WTC11 (cell line): ENCODE results near the gene CPB1. TPM values are rescaled to one million over a fixed set of nuclear protein-coding genes. Genes with fewer than 3 reads are reported as not detected.

Experiments used
- ATAC-seq: fragments of 200-7000 bp; cut with Tn5 transposase; 2 replicates; pipeline ENCODE4 v1.10.0; 2021; ENCODE audit warnings: mild to moderate bottlenecking, moderate library complexity
- CTCF ChIA-PET: fragments of 300-600 bp; sonication (Branson Sonifier 250); formaldehyde crosslinking; loops from one replicate; lab custom pipeline; 2021; ENCODE audit warnings: antibody characterized with exemption; lab: Charles Lee
- POLR2A ChIA-PET: fragments of 350-600 bp; sonication (Branson Sonifier 250); formaldehyde crosslinking; loops from one replicate; lab custom pipeline; 2021; ENCODE audit warnings: antibody characterized with exemption; lab: Charles Lee
- DNase-seq: peaks from one replicate; pipeline ENCODE4 v3.0.0; 2021; ENCODE audit warnings: low spot score
- H3K27ac Mint-ChIP-seq: 2 replicates; pipeline ENCODE4 v1.8.0; 2021; ENCODE audit warnings: mixed read lengths
- H3K27me3 Mint-ChIP-seq: 2 replicates; pipeline ENCODE4 v1.8.0; 2021; ENCODE audit warnings: low read depth, mild to moderate bottlenecking, moderate library complexity, mixed read lengths
- H3K36me3 Mint-ChIP-seq: 2 replicates; pipeline ENCODE4 v1.8.0; 2021; ENCODE audit warnings: mixed read lengths
- H3K4me1 Mint-ChIP-seq: 2 replicates; pipeline ENCODE4 v1.8.0; 2022; ENCODE audit warnings: mixed read lengths
- H3K4me3 Mint-ChIP-seq: 2 replicates; pipeline ENCODE4 v1.8.0; 2021; ENCODE audit warnings: mild to moderate bottlenecking, moderate library complexity, mixed read lengths
- H3K9me3 Mint-ChIP-seq: 2 replicates; pipeline ENCODE4 v1.8.0; 2021; ENCODE audit warnings: mixed read lengths
- CREM ChIP-seq: sonication (generic); formaldehyde crosslinking; IDR thresholded peaks from 2 replicates; pipeline ENCODE4 v1.8.1; 2022; ENCODE audit warnings: mild to moderate bottlenecking, missing genetic modification reagents, moderate library complexity
- CTCF ChIP-seq: fragments of 200-600 bp; IDR thresholded peaks from 2 replicates; pipeline ENCODE4 v1.8.0; 2022; ENCODE audit warnings: antibody characterized with exemption
- E2F1 ChIP-seq: sonication (generic); formaldehyde crosslinking; IDR thresholded peaks from 2 replicates; pipeline ENCODE4 v1.8.0; 2022; ENCODE audit warnings: mild to moderate bottlenecking, missing genetic modification reagents
- FOXP1 ChIP-seq: sonication (generic); formaldehyde crosslinking; IDR thresholded peaks from 2 replicates; pipeline ENCODE4 v1.8.0; 2022; ENCODE audit warnings: missing genetic modification reagents, mild to moderate bottlenecking, moderate library complexity, borderline replicate concordance
- HMGXB4 ChIP-seq: sonication (generic); formaldehyde crosslinking; IDR thresholded peaks from 2 replicates; pipeline ENCODE4 v1.8.1; 2023; ENCODE audit warnings: mild to moderate bottlenecking, moderate library complexity, missing genetic modification reagents
- JUN ChIP-seq: sonication (generic); formaldehyde crosslinking; IDR thresholded peaks from 2 replicates; pipeline ENCODE4 v1.8.0; 2023; ENCODE audit warnings: mild to moderate bottlenecking, missing genetic modification reagents
- KAT7 ChIP-seq: sonication (generic); formaldehyde crosslinking; IDR thresholded peaks from 2 replicates; pipeline ENCODE4 v1.8.1; 2023; ENCODE audit warnings: missing genetic modification reagents, mild to moderate bottlenecking, borderline replicate concordance
- NFYB ChIP-seq: sonication (generic); formaldehyde crosslinking; conservative IDR thresholded peaks from 2 replicates; pipeline ENCODE4 v1.8.0; 2022; ENCODE audit warnings: low read depth, missing genetic modification reagents
- NR1H2 ChIP-seq: sonication (generic); formaldehyde crosslinking; IDR thresholded peaks from 2 replicates; pipeline ENCODE4 v1.9.0; 2021; ENCODE audit warnings: mild to moderate bottlenecking, moderate library complexity, missing genetic modification reagents
- PRDM15 ChIP-seq: sonication (generic); formaldehyde crosslinking; IDR thresholded peaks from 2 replicates; pipeline ENCODE4 v1.8.0; 2022; ENCODE audit warnings: missing genetic modification reagents
- SMAD3 ChIP-seq: sonication (generic); formaldehyde crosslinking; IDR thresholded peaks from 2 replicates; pipeline ENCODE4 v1.8.0; 2022; ENCODE audit warnings: missing genetic modification reagents, mild to moderate bottlenecking, borderline replicate concordance
- TEAD4 ChIP-seq: sonication (generic); formaldehyde crosslinking; IDR thresholded peaks from 2 replicates; pipeline ENCODE4 v1.8.0; 2022; ENCODE audit warnings: mild to moderate bottlenecking, missing genetic modification reagents
- ZBTB21 ChIP-seq: sonication (generic); formaldehyde crosslinking; IDR thresholded peaks from 2 replicates; pipeline ENCODE4 v1.8.1; 2023; ENCODE audit warnings: mild to moderate bottlenecking, missing genetic modification reagents, borderline replicate concordance
- ZNF232 ChIP-seq: sonication (generic); formaldehyde crosslinking; IDR thresholded peaks from 2 replicates; pipeline ENCODE4 v1.8.0; 2022; ENCODE audit warnings: mild to moderate bottlenecking, missing genetic modification reagents
- ZNF317 ChIP-seq: sonication (generic); formaldehyde crosslinking; IDR thresholded peaks from 2 replicates; pipeline ENCODE4 v1.8.1; 2023; ENCODE audit warnings: low read depth, mild to moderate bottlenecking, moderate library complexity, missing genetic modification reagents, borderline replicate concordance
- total RNA-seq: library from RNA; stranded (reverse); gene quantifications from 3 replicates; pipeline ENCODE4 v1.2.3, GENCODE V29; 2021

The CPB1 gene
- total RNA-seq, 1 experiment from 2014 or later: 5.0 TPM

- H3K4me1 Mint-ChIP-seq: no peaks in the 10 kb centered on the region
- no peak overlapping the region for H3K27ac Mint-ChIP-seq
- POLR2A ChIA-PET: no interaction called here
- H3K36me3 Mint-ChIP-seq: no peaks in the 10 kb centered on the region
- no peak overlapping the region for H3K4me3 Mint-ChIP-seq
- H3K9me3 Mint-ChIP-seq: peaks cover 4% of the 10 kb centered on the region; the same call in 1 of the 2 replicates
- CTCF ChIA-PET: no interaction called here
- TF ChIP-seq ZNF317 (no peak), NFYB (CRISPR knock-in tag) (no peak), ZNF232 (CRISPR knock-in tag) (no peak), PRDM15 (CRISPR knock-in tag) (no peak), FOXP1 (no peak), HMGXB4 (CRISPR knock-in tag) (no peak), ZBTB21 (CRISPR knock-in tag) (no peak), TEAD4 (CRISPR knock-in tag) (no peak), CTCF (no peak), E2F1 (no peak), CREM (no peak), KAT7 (CRISPR knock-in tag) (no peak)
- TF ChIP-seq, all 79 proteins: peak for 0
- no peaks in the 10 kb centered on the region for H3K27me3 Mint-ChIP-seq
- no peak for ATAC-seq
- DNase-seq: no peak
Measured at GRCh38 chr3:148896062-148896461, 68.5 kb downstream of the CPB1 start.

- Mint-ChIP-seq H3K27me3 (no peaks in the 10 kb centered on the region), H3K4me3 (no peak overlapping the region), H3K9me3 (no peaks in the 10 kb centered on the region), H3K36me3 (no peaks in the 10 kb centered on the region), H3K4me1 (no peaks in the 10 kb centered on the region), H3K27ac (no peak overlapping the region)
- TF ChIP-seq NR1H2 (CRISPR knock-in tag): no peak
- TF ChIP-seq SMAD3 (CRISPR knock-in tag): no peak
- TF ChIP-seq FOXP1: no peak
- TF ChIP-seq JUN (CRISPR knock-in tag): no peak
- POLR2A ChIA-PET: no interaction called here
- DNase-seq (no peak), ATAC-seq (no peak)
- CTCF ChIA-PET: no interaction called here
Measured at GRCh38 chr3:148901987-148902791, 74.6 kb downstream of the CPB1 start.
